HepG2 (cell line): ENCODE measurements around the gene LPAR4. TPM values are rescaled to one million over a fixed set of nuclear protein-coding genes. Genes with fewer than 3 reads are reported as not detected.

Experiments used
- ATAC-seq: fragments of 200-7000 bp; cut with Tn5 transposase; 3 replicates; pipeline ENCODE4 v1.9.1; 2020; ENCODE audit warnings: mild to moderate bottlenecking, moderate library complexity
- BruUV-seq: library from RNA; stranded (reverse); fragments of 400-500 nt; replicated peaks from 2 replicates; lab custom pipeline; 2021; lab: Mats Ljungman, UMichigan
- CTCF ChIA-PET: fragments of 300-600 bp; formaldehyde crosslinking; extraction: SDS; loops from one replicate; lab custom pipeline; 2021; ENCODE audit warnings: low total read pairs, inconsistent platforms, low intra/inter-chr PET ratio; lab: Yijun Ruan, JAX
- POLR2A ChIA-PET: fragments of 350-600 bp; sonication (Branson Sonifier 250); formaldehyde crosslinking; loops from one replicate; lab custom pipeline; 2020; ENCODE audit warnings: antibody characterized with exemption, inconsistent platforms; lab: Yijun Ruan, JAX
- DNase-seq: peaks from one replicate; pipeline ENCODE4 v3.0.0-alpha.2; 2015; ENCODE audit warnings: low spot score
- FAIRE-seq: peaks from 3 replicates; lab custom pipeline; 2011; peaks lifted over from hg19 to GRCh38; lab: Jason Lieb, UNC
- H2AFZ ChIP-seq: one replicate; pipeline ENCODE4 v1.6.1; 2011; ENCODE audit warnings: low read length, inconsistent platforms
- H3K27ac ChIP-seq: fragments of 300-600 bp; 3 replicates; pipeline ENCODE4 v1.8.0; 2011; ENCODE audit warnings: mixed run types, mild to moderate bottlenecking, mixed read lengths, low read length, inconsistent platforms; ENCODE audit not compliant: insufficient read depth; ENCODE audit errors: extremely low read length
- H3K27me3 ChIP-seq, 2 experiments: fragments of 200-600 bp in 1 of 2; 2 replicates in 1 of 2; 3 replicates in 1 of 2; pipeline versions ENCODE4 v1.6.0 to v1.8.0; 2011; ENCODE audit warnings: low read length in 2 of 2, mild to moderate bottlenecking in 2 of 2, moderate library complexity in 2 of 2, inconsistent platforms in 1 of 2; ENCODE audit not compliant: insufficient read depth in 2 of 2, control insufficient read depth in 1 of 2
- H3K36me3 ChIP-seq, 2 experiments: fragments of 200-600 bp in 1 of 2; replicated peaks in 1 of 2; 2 replicates in 1 of 2; 3 replicates in 1 of 2; pipeline versions ENCODE4 v1.5.1 to v1.8.0; 2011; ENCODE audit warnings: low read length in 2 of 2, inconsistent platforms in 1 of 2; ENCODE audit not compliant: insufficient read depth in 2 of 2, control insufficient read depth in 1 of 2
- H3K4me1 ChIP-seq: 2 replicates; pipeline ENCODE4 v1.5.1; 2012; ENCODE audit warnings: low read length, inconsistent platforms; ENCODE audit not compliant: insufficient read depth
- H3K4me2 ChIP-seq: 2 replicates; pipeline ENCODE4 v1.6.0; 2011; ENCODE audit warnings: low read depth, low read length, inconsistent platforms
- H3K4me3 ChIP-seq, 3 experiments: fragments of 200-600 bp in 1 of 3; sonication (generic), shearing (Covaris generic) in 1 of 3; replicated peaks in 1 of 3; 2 replicates each; pipeline ENCODE4 v1.5.1; 2011 to 2016; ENCODE audit warnings: low read length in 3 of 3, inconsistent platforms in 2 of 3, low read depth in 2 of 3, mild to moderate bottlenecking in 2 of 3, control low read depth in 1 of 3, mixed read lengths in 1 of 3; ENCODE audit not compliant: insufficient read depth in 1 of 3
- H3K79me2 ChIP-seq: one replicate; pipeline ENCODE4 v1.6.1; 2011; ENCODE audit warnings: low read length, inconsistent platforms; ENCODE audit not compliant: insufficient read depth
- H3K9ac ChIP-seq: 2 replicates; pipeline ENCODE4 v1.6.0; 2011; ENCODE audit warnings: mild to moderate bottlenecking, low read depth, low read length, inconsistent platforms; ENCODE audit not compliant: insufficient read depth
- H3K9me3 ChIP-seq: 2 replicates; pipeline ENCODE4 v1.5.1; 2012; ENCODE audit warnings: mild to moderate bottlenecking, low read length
- H4K20me1 ChIP-seq: 2 replicates; pipeline ENCODE4 v1.6.0; 2011; ENCODE audit warnings: inconsistent platforms, mild to moderate bottlenecking, low read length, moderate library complexity; ENCODE audit not compliant: insufficient read depth
- CBX1 ChIP-seq: IDR thresholded peaks from one replicate; pipeline ENCODE4 v1.6.1; 2016; ENCODE audit warnings: antibody characterized with exemption, low read depth
- GABPA ChIP-seq, 2 experiments: IDR thresholded peaks; 2 replicates each; pipeline ENCODE4 v1.6.1; 2011 to 2016; ENCODE audit warnings: low read depth in 2 of 2, low read length in 1 of 2, missing biosample characterization in 1 of 2, missing genetic modification characterization in 1 of 2
- HOXA3 ChIP-seq: sonication (generic); formaldehyde crosslinking; IDR thresholded peaks from 2 replicates; pipeline ENCODE4 v1.5.0; 2020; ENCODE audit warnings: missing genetic modification reagents
- MEIS1 ChIP-seq: sonication (generic); formaldehyde crosslinking; IDR thresholded peaks from 2 replicates; pipeline ENCODE4 v1.9.0; 2021; ENCODE audit warnings: mild to moderate bottlenecking, missing genetic modification reagents, moderate library complexity, borderline replicate concordance
- RFXANK ChIP-seq: IDR thresholded peaks from 2 replicates; pipeline ENCODE4 v1.6.1; 2016
- ZEB1 ChIP-seq: IDR thresholded peaks from 2 replicates; pipeline ENCODE4 v1.6.1; 2012; ENCODE audit warnings: mild to moderate bottlenecking, low read depth, inconsistent platforms; ENCODE audit not compliant: insufficient replicate concordance
- ZNF10 ChIP-seq: sonication (generic); formaldehyde crosslinking; IDR thresholded peaks from 2 replicates; pipeline ENCODE4 v1.4.0; 2020; ENCODE audit warnings: mild to moderate bottlenecking, low read depth, missing genetic modification reagents, borderline replicate concordance
- ZNF124 ChIP-seq: sonication (generic); formaldehyde crosslinking; IDR thresholded peaks from 2 replicates; pipeline ENCODE4 v1.4.0; 2020; ENCODE audit warnings: missing genetic modification reagents
- ZNF382 ChIP-seq: sonication (generic); formaldehyde crosslinking; IDR thresholded peaks from 2 replicates; pipeline ENCODE4 v1.5.0; 2020; ENCODE audit warnings: missing genetic modification reagents, mild to moderate bottlenecking, borderline replicate concordance
- ZNF44 ChIP-seq: sonication (generic); formaldehyde crosslinking; IDR thresholded peaks from 2 replicates; pipeline ENCODE4 v1.5.1; 2020; ENCODE audit warnings: mild to moderate bottlenecking, missing genetic modification reagents
- ZNF615 ChIP-seq: sonication (generic); formaldehyde crosslinking; IDR thresholded peaks from 2 replicates; pipeline ENCODE4 v1.5.0; 2020; ENCODE audit warnings: mild to moderate bottlenecking, missing genetic modification reagents, borderline replicate concordance
- ZNF678 ChIP-seq: sonication (generic); formaldehyde crosslinking; IDR thresholded peaks from 2 replicates; pipeline ENCODE4 v1.4.0; 2020; ENCODE audit warnings: mild to moderate bottlenecking, missing genetic modification reagents
- ZNF703 ChIP-seq: sonication (generic); formaldehyde crosslinking; IDR thresholded peaks from 2 replicates; pipeline ENCODE4 v1.5.1; 2020; ENCODE audit warnings: missing genetic modification reagents, mild to moderate bottlenecking, moderate library complexity, borderline replicate concordance
- WGBS: methylation state at CpG from one replicate; pipeline ENCODE4 v1.1.6; 2017; ENCODE audit warnings: low lambda C conversion rate; 5-methylcytosine and 5-hydroxymethylcytosine counted together
- in situ Hi-C: cut with HindIII; loops from 2 replicates; pipeline ENCODE4 v1.10.0; 2017; ENCODE audit warnings: low pct_unique_long_range_greater_than_20kb; ENCODE audit not compliant: extremely low pct_ligation_motif_present
- intact Hi-C: fragments of 100-400 bp; cut with micrococcal nuclease; formaldehyde crosslinking; loops from one replicate; pipeline ENCODE4 v1.10.0; 2022; ENCODE audit not compliant: unreplicated experiment
- polyA plus RNA-seq, 8 experiments: library from polyadenylated mRNA; depleted of rRNA in 3 of 8; stranded (reverse) in 7 of 8; unstranded in 1 of 8; fragments of >200 nt; fragmentation: Illumina TruSeq in 4 of 8; extraction: Trizol in 4 of 8; gene quantifications; 2 replicates each; pipeline versions ENCODE4 v1.2.1 to v1.2.3, GENCODE V29; 2011 to 2016; ENCODE audit warnings: low read depth in 4 of 8, missing spikeins in 1 of 8, mixed read lengths in 1 of 8; ENCODE audit not compliant: insufficient read depth in 1 of 8
- total RNA-seq, 5 experiments: library from RNA; depleted of rRNA; stranded (reverse); fragments of >200 nt; fragmentation: Illumina TruSeq; extraction: Trizol; gene quantifications; 2 replicates each; pipeline ENCODE4 v1.2.3, GENCODE V29; 2016; ENCODE audit warnings: low read depth in 1 of 5
- TF ChIP-seq, protein P1 (sequence below): sonication (generic); formaldehyde crosslinking; IDR thresholded peaks from 2 replicates; pipeline ENCODE4 v1.9.0; 2021; ENCODE audit warnings: mild to moderate bottlenecking, missing genetic modification reagents
- TF ChIP-seq, protein P2 (sequence below): sonication (generic); formaldehyde crosslinking; IDR thresholded peaks from 2 replicates; pipeline ENCODE4 v1.4.0; 2020; ENCODE audit warnings: missing genetic modification reagents
- TF ChIP-seq, protein P3 (sequence below): sonication (generic); formaldehyde crosslinking; IDR thresholded peaks from 2 replicates; pipeline ENCODE4 v1.8.0; 2023; ENCODE audit warnings: mild to moderate bottlenecking, missing genetic modification reagents

The LPAR4 gene
- total and polyA plus RNA-seq, 2 of the 13 experiments (the other 11 are each of a cell fraction or from before 2014, with no cell fraction given), result not detected

DNA sequence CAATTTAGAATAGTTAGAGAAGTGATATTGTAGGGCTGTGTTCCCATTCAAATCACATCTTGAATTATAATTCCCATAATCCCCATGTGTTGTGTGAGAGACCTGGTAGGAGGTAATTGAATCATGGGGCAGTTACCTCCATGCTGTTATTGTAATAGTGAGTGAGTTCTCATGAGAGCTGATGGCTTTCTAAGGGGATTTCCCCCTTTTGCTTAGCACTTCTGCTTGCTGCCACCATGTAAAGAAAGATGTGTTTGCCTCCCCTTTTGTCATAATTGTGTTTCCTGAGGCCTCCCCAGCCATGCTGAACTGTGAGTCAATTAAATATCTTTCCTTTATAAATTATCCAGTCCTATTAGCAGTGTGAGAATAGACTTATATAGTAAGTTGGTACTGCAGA is 53.2 kb downstream of the LPAR4 start (continued):
- TF ChIP-seq, protein P1, sequence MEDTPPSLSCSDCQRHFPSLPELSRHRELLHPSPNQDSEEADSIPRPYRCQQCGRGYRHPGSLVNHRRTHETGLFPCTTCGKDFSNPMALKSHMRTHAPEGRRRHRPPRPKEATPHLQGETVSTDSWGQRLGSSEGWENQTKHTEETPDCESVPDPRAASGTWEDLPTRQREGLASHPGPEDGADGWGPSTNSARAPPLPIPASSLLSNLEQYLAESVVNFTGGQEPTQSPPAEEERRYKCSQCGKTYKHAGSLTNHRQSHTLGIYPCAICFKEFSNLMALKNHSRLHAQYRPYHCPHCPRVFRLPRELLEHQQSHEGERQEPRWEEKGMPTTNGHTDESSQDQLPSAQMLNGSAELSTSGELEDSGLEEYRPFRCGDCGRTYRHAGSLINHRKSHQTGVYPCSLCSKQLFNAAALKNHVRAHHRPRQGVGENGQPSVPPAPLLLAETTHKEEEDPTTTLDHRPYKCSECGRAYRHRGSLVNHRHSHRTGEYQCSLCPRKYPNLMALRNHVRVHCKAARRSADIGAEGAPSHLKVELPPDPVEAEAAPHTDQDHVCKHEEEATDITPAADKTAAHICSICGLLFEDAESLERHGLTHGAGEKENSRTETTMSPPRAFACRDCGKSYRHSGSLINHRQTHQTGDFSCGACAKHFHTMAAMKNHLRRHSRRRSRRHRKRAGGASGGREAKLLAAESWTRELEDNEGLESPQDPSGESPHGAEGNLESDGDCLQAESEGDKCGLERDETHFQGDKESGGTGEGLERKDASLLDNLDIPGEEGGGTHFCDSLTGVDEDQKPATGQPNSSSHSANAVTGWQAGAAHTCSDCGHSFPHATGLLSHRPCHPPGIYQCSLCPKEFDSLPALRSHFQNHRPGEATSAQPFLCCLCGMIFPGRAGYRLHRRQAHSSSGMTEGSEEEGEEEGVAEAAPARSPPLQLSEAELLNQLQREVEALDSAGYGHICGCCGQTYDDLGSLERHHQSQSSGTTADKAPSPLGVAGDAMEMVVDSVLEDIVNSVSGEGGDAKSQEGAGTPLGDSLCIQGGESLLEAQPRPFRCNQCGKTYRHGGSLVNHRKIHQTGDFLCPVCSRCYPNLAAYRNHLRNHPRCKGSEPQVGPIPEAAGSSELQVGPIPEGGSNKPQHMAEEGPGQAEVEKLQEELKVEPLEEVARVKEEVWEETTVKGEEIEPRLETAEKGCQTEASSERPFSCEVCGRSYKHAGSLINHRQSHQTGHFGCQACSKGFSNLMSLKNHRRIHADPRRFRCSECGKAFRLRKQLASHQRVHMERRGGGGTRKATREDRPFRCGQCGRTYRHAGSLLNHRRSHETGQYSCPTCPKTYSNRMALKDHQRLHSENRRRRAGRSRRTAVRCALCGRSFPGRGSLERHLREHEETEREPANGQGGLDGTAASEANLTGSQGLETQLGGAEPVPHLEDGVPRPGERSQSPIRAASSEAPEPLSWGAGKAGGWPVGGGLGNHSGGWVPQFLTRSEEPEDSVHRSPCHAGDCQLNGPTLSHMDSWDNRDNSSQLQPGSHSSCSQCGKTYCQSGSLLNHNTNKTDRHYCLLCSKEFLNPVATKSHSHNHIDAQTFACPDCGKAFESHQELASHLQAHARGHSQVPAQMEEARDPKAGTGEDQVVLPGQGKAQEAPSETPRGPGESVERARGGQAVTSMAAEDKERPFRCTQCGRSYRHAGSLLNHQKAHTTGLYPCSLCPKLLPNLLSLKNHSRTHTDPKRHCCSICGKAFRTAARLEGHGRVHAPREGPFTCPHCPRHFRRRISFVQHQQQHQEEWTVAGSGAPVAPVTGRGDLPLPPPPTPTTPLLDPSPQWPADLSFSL (CRISPR knock-in tag), result no peak
- no peak for TF ChIP-seq HOXA3 (CRISPR knock-in tag)

DNA sequence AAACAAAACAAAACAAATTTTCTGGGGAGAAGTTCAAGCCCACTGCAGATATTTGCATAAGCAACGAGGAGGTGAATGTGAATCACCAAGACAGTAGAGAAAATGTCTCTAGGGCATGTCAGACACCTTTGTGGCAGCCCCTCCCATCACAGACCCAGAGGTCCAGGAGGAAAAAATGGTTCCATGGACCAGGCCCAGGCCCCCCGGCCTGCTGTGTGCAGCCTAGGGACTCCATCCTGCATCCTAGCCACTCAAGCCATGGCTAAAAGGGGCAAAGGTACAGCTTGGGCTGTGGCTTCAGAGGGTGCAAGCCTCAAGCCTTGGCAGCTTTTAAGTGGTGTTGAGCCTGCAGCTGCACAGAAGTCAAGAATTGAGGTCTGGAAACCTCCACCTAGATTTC is 54.0 kb downstream of the LPAR4 start:
- in situ Hi-C loops (no loop called here), intact Hi-C loops (no loop called here)
- Histone ChIP-seq H3K4me3 (no peak overlapping the region), H2AFZ (no peak overlapping the region), H3K4me1 (no peaks in the 10 kb centered on the region), H3K9me3 (no peaks in the 10 kb centered on the region; the same call in 1 of the 2 replicates), H3K27ac (no peak overlapping the region), H3K27me3 (no peaks in the 10 kb centered on the region), H3K9ac (no peak overlapping the region), H3K79me2 (no peaks in the 10 kb centered on the region), H3K4me2 (no peak overlapping the region), H3K36me3 (no peaks in the 10 kb centered on the region), H4K20me1 (no peaks in the 10 kb centered on the region)
- ATAC-seq (no peak), FAIRE-seq (no peak), DNase-seq (no peak)
- BruUV-seq, result no TSS peak
- WGBS, result 0% methylated on average over 1 of the region's 2 CpGs
- POLR2A ChIA-PET, result no interaction called here
- CTCF ChIA-PET, result no interaction called here
- TF ChIP-seq ZNF44 (CRISPR knock-in tag) (no peak), MEIS1 (CRISPR knock-in tag) (no peak), ZNF124 (CRISPR knock-in tag) (no peak), ZNF10 (CRISPR knock-in tag) (no peak), ZNF615 (CRISPR knock-in tag) (no peak), RFXANK (CRISPR knock-in tag) (no peak), ZNF678 (CRISPR knock-in tag) (no peak), GABPA (IDR thresholded peaks at IDR 0.05; ENCODE audit: low read depth, low read length) (no peak), GABPA (CRISPR knock-in tag; IDR thresholded peaks at IDR 0.05; ENCODE audit: low read depth) (no peak), CBX1 (no peak), ZNF703 (CRISPR knock-in tag) (no peak), ZEB1 (no peak), ZNF382 (CRISPR knock-in tag) (no peak)
- TF ChIP-seq, protein P2, sequence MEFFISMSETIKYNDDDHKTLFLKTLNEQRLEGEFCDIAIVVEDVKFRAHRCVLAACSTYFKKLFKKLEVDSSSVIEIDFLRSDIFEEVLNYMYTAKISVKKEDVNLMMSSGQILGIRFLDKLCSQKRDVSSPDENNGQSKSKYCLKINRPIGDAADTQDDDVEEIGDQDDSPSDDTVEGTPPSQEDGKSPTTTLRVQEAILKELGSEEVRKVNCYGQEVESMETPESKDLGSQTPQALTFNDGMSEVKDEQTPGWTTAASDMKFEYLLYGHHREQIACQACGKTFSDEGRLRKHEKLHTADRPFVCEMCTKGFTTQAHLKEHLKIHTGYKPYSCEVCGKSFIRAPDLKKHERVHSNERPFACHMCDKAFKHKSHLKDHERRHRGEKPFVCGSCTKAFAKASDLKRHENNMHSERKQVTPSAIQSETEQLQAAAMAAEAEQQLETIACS, result no peak
- TF ChIP-seq, protein P3, sequence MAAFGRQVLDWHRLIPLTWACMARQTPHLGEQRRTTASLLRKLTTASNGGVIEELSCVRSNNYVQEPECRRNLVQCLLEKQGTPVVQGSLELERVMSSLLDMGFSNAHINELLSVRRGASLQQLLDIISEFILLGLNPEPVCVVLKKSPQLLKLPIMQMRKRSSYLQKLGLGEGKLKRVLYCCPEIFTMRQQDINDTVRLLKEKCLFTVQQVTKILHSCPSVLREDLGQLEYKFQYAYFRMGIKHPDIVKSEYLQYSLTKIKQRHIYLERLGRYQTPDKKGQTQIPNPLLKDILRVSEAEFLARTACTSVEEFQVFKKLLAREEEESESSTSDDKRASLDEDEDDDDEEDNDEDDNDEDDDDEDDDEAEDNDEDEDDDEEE, result no peak
